Spleen (tissue), 7 donors: ENCODE measurements around the gene CYTH4.

Source experiments
- POLR2A ChIP-seq, 3 donors: fragments of 450-650 bp; IDR thresholded peaks; one replicate each; pipeline ENCODE4 v1.5.1; 2017; ENCODE audit warnings: antibody characterized with exemption in 3 of 3, mild to moderate bottlenecking in 1 of 3
- POLR2AphosphoS5 ChIP-seq, 3 donors: sonication (generic); formaldehyde crosslinking; IDR thresholded peaks; one replicate each; pipeline ENCODE4 v1.5.1; 2017; ENCODE audit warnings: antibody characterized with exemption in 3 of 3
- TF ChIP-seq, protein P1 (sequence below), 11 experiments: fragments of 200-600 bp in 7 of 11; fragments of 450-650 bp in 4 of 11; sonication (generic) in 4 of 11; IDR thresholded peaks in 8 of 11; conservative IDR thresholded peaks in 3 of 11; 1 replicate in 7 of 11; 2 replicates in 4 of 11; pipeline versions ENCODE4 v1.4.0 to v1.8.0; 2016 to 2021; ENCODE audit warnings: antibody characterized with exemption in 11 of 11, inconsistent platforms in 4 of 11, mild to moderate bottlenecking in 1 of 11
- donor health status: DM: no; HTN: no; CAD: no; lungs with moderate emphysema.
- donor health status: DM: no; HTN: no; CAD: no.
- donor health status: DM: no; HTN: no; CAD: no.

DNA sequence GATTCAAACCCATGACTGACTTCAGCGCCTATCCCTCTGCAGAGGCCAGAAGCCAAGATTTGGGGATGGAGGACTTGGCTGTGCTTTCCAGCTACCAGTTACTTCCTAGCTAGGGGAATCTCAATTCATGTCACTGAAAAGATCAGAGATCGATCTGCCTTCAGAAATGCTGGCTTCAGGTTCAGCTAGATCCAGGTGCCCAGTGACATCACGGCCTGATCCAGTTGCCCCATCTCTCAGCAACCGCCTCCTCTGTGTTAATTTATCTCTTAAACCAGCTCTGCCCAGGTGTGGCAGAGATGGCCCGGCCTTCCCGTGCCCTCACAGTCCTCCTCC, 24.2 kb downstream of the CYTH4 start:
- no peak for TF ChIP-seq POLR2A (IDR thresholded peaks at IDR 0.05)
- TF ChIP-seq, protein P1, sequence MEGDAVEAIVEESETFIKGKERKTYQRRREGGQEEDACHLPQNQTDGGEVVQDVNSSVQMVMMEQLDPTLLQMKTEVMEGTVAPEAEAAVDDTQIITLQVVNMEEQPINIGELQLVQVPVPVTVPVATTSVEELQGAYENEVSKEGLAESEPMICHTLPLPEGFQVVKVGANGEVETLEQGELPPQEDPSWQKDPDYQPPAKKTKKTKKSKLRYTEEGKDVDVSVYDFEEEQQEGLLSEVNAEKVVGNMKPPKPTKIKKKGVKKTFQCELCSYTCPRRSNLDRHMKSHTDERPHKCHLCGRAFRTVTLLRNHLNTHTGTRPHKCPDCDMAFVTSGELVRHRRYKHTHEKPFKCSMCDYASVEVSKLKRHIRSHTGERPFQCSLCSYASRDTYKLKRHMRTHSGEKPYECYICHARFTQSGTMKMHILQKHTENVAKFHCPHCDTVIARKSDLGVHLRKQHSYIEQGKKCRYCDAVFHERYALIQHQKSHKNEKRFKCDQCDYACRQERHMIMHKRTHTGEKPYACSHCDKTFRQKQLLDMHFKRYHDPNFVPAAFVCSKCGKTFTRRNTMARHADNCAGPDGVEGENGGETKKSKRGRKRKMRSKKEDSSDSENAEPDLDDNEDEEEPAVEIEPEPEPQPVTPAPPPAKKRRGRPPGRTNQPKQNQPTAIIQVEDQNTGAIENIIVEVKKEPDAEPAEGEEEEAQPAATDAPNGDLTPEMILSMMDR (IDR thresholded peaks at IDR 0.05 in 8 of 11, conservative IDR thresholded peaks at IDR 0.05 in 3 of 11), result no peak
- TF ChIP-seq POLR2AphosphoS5 (IDR thresholded peaks at IDR 0.05), result no peak
